Mucosa of gallbladder (tissue), 1 donor: ENCODE measurements around the gene ARL15. TPM values are rescaled to one million over a fixed set of nuclear protein-coding genes. Genes with fewer than 3 reads are reported as not detected.

Source experiments
- DNase-seq: peaks from one replicate; pipeline ENCODE4 v3.0.0-alpha.2; 2020; ENCODE audit warnings: low spot score
- total RNA-seq: library from RNA; stranded (reverse); gene quantifications from one replicate; pipeline ENCODE4 v1.2.1, GENCODE V29; 2021
- donor health status: DM: no; HTN: no; CAD: no.

Gene ARL15
- total RNA-seq, 1 donor from 2014 or later: 30.8 TPM

- peak; percentile 31 for DNase-seq
Observed at GRCh38 chr5:54249210-54250028, 61.0 kb downstream of the ARL15 start.

- DNase-seq: no peak
Observed at GRCh38 chr5:54247226-54247625, 63.1 kb downstream of the ARL15 start.

GRCh38 chr5:54243483-54244080 lies 66.8 kb downstream of the ARL15 start:
- no peak for DNase-seq

- DNase-seq: no peak
Observed at GRCh38 chr5:54242297-54242696, 68.1 kb downstream of the ARL15 start.

GRCh38 chr5:54234304-54234933 lies 76.0 kb downstream of the ARL15 start:
- DNase-seq: no peak

- DNase-seq: no peak
Observed at GRCh38 chr5:54230936-54231685, 79.3 kb downstream of the ARL15 start.

GRCh38 chr5:54229041-54229780 lies 81.2 kb downstream of the ARL15 start:
- peak; percentile 75 for DNase-seq

- no peak for DNase-seq
Observed at GRCh38 chr5:54227759-54228158, 82.6 kb downstream of the ARL15 start.

- no peak for DNase-seq
Observed at GRCh38 chr5:54227109-54227508, 83.3 kb downstream of the ARL15 start.

GRCh38 chr5:54226215-54226614 lies 84.2 kb downstream of the ARL15 start:
- no peak for DNase-seq

- no peak for DNase-seq
Observed at GRCh38 chr5:54224103-54224826, 86.1 kb downstream of the ARL15 start.

GRCh38 chr5:54222336-54222735 lies 88.0 kb downstream of the ARL15 start:
- DNase-seq: no peak

GRCh38 chr5:54221135-54221534 lies 89.2 kb downstream of the ARL15 start:
- DNase-seq: no peak

GRCh38 chr5:54220230-54221040 lies 89.9 kb downstream of the ARL15 start:
- no peak for DNase-seq

GRCh38 chr5:54217826-54218503 lies 92.4 kb downstream of the ARL15 start:
- peak; percentile 52 for DNase-seq

GRCh38 chr5:54215233-54215736 lies 95.1 kb downstream of the ARL15 start:
- DNase-seq: no peak

GRCh38 chr5:54214722-54215121 lies 95.7 kb downstream of the ARL15 start:
- DNase-seq: no peak

- DNase-seq: no peak
Observed at GRCh38 chr5:54212331-54212730, 98.0 kb downstream of the ARL15 start.

- DNase-seq: no peak
Observed at GRCh38 chr5:54211912-54212311, 98.5 kb downstream of the ARL15 start.
